HG03571 (cell line): Measurements from ENCODE around the gene PARP14.
A peak's percentile ranks its signal among the peaks of the same experiment; 100 is the strongest.
"Not testable (repeated sequence)": the region's sequence is repeated elsewhere in the genome, so short reads cannot be mapped to it uniquely, and the experiment has no call there.

ENCODE experiments used
- ATAC-seq: cut with Tn5 transposase; IDR thresholded peaks from one replicate; pipeline ENCODE4 v1.9.1; 2021; ENCODE audit not compliant: unreplicated experiment

The PARP14 gene, protein sequence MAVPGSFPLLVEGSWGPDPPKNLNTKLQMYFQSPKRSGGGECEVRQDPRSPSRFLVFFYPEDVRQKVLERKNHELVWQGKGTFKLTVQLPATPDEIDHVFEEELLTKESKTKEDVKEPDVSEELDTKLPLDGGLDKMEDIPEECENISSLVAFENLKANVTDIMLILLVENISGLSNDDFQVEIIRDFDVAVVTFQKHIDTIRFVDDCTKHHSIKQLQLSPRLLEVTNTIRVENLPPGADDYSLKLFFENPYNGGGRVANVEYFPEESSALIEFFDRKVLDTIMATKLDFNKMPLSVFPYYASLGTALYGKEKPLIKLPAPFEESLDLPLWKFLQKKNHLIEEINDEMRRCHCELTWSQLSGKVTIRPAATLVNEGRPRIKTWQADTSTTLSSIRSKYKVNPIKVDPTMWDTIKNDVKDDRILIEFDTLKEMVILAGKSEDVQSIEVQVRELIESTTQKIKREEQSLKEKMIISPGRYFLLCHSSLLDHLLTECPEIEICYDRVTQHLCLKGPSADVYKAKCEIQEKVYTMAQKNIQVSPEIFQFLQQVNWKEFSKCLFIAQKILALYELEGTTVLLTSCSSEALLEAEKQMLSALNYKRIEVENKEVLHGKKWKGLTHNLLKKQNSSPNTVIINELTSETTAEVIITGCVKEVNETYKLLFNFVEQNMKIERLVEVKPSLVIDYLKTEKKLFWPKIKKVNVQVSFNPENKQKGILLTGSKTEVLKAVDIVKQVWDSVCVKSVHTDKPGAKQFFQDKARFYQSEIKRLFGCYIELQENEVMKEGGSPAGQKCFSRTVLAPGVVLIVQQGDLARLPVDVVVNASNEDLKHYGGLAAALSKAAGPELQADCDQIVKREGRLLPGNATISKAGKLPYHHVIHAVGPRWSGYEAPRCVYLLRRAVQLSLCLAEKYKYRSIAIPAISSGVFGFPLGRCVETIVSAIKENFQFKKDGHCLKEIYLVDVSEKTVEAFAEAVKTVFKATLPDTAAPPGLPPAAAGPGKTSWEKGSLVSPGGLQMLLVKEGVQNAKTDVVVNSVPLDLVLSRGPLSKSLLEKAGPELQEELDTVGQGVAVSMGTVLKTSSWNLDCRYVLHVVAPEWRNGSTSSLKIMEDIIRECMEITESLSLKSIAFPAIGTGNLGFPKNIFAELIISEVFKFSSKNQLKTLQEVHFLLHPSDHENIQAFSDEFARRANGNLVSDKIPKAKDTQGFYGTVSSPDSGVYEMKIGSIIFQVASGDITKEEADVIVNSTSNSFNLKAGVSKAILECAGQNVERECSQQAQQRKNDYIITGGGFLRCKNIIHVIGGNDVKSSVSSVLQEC (N-terminal part only)

GRCh38 chr3:122680475-122681283, at the start of gene PARP14:
PARP14 (plus strand) TSS chr3:122680839; CDS start chr3:122680884, 45 bp downstream.
- peak; percentile 34 for ATAC-seq

DNA sequence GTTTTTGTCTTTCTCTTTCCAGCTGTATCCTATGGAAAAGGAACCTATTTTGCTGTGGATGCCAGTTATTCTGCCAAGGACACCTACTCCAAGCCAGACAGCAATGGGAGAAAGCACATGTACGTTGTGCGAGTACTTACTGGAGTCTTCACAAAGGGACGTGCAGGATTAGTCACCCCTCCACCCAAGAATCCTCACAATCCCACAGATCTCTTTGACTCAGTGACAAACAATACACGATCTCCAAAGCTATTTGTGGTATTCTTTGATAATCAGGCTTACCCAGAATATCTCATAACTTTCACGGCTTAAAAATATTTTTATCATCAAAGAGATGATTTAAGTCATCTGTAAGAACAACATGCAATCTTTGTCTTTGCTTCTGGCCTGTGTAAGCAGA, 44.9 kb upstream of the PARP14 start:
- ATAC-seq: no peak

- ATAC-seq: no peak
These were observed 43.9 kb upstream of the PARP14 start for GRCh38 chr3:122636697-122637096.

DNA sequence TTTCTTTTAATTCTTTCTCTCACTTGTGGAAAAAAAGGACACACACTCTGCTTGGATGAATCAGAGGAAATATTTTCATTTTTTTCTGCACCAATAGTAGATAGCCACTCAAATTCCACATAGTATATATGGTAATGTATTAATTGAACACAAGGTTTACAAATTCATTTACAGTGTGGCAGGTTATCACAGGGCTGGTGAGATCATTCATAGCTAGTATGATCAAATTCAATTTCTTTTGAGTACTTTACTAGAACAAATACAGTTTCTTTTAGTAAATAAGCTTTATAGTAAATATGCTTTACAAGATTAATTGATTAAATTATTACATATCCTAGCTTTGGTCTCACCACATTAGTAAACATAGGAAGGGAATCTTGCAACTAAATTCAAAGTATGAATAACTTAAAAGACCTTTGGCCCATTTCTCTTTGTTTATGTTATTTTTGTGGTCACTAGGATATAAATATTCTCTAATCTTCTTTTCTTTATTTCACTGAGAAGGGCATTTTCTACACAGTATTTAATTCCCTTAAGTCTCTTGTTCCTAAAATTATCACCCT, 40.1 kb upstream of the PARP14 start:
- no peak for ATAC-seq

DNA sequence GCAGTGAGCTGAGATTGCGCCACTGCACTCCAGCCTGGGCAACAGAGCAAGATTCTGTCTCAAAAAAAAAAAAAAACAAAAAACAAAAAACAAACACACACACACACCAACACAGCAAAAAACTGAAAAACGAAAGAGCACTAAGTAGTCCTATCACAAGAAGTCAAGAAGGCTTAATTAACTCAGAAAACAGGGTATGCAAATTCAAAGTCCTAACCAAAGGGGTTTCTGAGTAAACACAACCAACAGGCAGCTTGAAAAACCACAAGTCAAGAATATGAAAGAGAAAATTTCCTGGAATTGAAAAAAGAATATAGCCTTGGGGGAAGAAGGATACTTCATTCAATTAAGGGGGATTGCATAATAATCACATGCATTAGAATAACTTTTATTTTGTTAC, 37.7 kb upstream of the PARP14 start:
- ATAC-seq: no peak

DNA sequence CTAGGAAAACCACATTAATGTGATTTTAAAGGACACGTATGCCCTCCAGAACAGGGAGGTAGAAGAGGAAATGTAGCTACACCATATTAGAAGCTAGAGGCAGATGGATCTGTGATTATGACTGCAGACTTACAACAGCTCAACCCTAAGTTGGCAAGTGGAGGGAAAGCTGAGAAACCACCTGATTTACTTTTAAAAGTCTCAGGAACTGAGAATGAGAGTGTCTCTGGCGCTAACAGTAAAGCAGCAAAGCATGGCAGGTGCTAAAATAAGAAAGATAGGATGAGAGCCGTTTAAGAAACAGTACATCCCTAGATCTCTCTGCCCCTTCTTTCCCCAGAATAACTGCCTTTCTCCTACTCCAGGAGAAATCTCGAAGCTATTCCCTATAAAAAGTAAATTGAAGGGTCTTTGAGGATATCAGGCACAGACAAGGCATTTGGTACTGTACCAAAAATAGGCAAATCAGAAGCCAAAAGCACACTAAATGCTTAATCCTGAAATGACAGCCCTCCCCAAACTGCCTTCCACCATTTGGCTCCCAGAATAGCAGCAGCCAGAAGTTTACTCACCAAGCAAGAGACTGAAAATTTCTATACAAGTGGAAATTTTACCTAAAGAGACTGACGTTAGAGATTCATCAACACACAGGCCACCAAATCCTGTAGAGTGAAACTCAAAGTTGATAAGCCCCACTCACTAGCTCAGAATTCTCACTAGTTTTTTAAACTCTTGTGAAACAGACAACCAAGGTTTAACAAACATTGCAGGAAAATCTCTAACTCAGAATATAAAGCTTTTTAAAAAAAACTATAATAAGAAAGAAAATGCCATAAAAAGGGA, 34.3 kb upstream of the PARP14 start:
- no peak for ATAC-seq

DNA sequence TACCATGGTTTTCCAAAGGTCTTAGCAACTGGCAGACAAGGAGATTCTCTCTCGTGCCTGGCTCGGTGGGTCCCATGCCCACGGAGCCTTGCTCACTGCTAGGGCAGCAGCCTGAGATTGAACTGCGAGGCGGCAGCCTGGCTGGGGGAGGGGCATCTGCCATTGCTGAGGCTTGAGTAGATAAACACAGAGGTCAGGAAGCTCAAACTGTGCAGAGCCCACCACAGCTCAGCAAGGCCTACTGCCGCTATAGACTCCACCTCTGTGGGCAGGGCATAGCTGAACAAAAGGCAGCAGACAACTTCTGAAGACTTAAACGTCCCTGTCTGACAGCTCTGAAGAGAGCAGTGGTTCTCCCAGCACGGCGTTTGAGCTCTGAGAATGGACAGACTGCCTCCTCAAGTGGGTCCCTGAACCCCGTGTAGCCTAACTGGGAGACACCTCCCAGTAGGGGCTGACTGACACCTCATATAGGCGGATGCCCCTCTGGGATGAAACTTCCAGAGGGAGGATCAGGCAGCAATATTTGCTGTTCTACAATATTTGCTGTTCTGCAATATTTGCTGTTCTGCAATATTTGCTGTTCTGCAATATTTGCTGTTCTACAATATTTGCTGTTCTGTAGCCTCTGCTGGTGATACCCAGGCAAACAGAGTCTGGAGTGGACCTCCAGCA, 29.3 kb upstream of the PARP14 start:
- not testable (repeated sequence) for ATAC-seq

DNA sequence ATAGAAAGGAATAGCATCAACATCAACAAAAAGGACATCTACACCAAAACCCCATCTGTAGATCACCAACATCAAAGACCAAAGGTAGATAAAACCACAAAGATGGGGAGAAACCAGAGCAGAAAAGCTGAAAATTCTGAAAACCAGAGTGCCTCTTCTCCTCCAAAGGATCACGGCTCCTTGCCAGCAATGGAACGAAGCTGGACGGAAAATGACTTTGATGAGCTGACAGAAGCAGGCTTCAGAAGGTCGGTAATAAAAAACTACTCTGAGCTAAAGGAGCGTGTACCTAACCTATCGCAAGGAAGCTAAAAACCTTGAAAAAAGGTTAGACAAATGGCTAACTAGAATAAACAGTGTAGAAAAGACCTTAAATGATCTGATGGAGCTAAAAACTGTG, 28.7 kb upstream of the PARP14 start:
- not testable (repeated sequence) for ATAC-seq

GRCh38 chr3:122658336-122658735, 22.3 kb upstream of the PARP14 start:
- not testable (repeated sequence) for ATAC-seq

GRCh38 chr3:122660297-122660974, 20.2 kb upstream of the PARP14 start:
- ATAC-seq: no peak

GRCh38 chr3:122661633-122662032, 19.0 kb upstream of the PARP14 start:
- no peak for ATAC-seq

GRCh38 chr3:122662505-122662904, 18.1 kb upstream of the PARP14 start:
- ATAC-seq: no peak

DNA sequence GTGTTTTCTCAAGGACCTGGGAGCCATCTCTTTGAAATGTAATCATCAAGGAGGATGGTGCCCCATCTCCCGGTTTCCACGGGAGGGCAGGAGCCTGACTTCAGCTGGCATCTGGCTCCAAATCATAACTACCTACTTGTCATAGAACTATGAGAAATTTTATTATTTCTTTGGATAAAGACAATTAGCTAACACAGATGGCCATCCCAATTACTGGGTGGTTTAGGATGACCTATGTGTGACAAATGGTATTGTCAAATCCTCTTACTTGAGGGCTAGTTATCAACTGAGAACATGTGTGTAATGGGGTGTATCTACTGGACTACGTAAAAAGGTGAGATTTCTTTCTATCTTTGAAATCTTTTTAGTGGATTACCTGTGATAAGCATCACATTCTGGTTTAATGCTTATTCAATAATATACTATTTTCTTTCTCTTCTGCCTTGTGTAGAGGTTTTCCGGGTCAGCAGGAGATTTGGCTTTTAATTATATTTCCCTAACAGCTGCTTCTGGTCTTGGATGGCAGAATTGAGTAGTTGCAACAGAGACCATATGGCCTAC, 15.3 kb upstream of the PARP14 start:
- ATAC-seq: no peak

DNA sequence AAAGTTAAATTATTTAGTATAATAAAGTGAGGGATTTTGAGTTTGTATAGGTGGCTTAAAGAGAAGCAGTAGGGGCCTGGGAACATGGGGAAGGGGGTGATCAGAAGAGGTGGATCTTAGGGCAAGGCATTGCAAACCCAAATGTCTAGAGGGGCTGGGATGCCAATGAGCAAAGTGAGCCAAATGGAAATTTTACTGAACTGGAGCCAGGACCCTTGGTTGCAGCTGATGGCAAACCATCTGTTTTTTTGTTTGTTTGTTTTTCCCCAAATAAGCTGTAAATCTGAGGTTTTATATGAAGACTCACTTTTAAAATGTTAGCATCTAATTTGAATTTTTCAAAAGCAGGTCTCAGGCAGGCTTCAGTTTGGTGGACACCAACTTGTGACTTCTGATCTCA, 14.8 kb upstream of the PARP14 start:
- ATAC-seq: no peak

DNA sequence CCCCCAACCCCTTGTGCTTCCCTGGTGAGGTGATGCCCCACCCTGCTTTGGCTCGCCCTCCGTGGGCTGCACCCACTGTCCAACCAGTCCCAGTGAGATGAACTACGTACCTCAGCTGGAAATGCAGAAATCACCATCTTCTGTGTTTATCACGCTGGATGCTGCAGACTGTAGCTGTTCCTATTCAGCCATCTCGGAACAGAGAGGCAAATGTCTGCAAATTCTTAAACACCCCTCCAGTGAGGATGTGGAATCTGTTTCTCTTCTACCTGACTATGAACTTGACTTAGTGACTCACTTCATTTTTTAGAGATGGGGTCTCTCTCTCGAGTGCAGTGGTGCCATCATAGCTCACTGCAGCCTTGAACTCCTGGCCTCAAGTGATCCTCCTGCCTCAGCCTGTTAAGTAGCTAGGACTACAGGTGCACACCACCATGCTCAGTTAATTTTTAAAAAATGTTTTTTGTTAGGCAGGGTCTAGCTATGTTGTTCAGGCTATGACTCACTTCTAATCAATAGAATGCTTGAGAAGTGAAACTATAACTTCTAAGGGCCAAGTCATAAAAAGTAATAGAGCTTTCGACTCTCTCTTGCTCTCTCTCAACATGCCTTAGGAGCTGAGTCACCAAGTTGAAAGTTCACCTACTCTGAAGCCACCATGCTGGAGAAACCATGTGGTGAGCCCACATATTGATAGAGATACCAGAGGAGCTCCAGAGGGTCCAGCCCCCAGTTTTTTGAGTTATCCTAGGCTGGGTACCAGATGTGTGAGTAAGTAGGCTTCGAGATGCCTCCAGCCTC, 11.5 kb upstream of the PARP14 start:
- ATAC-seq: peak; percentile 76

DNA sequence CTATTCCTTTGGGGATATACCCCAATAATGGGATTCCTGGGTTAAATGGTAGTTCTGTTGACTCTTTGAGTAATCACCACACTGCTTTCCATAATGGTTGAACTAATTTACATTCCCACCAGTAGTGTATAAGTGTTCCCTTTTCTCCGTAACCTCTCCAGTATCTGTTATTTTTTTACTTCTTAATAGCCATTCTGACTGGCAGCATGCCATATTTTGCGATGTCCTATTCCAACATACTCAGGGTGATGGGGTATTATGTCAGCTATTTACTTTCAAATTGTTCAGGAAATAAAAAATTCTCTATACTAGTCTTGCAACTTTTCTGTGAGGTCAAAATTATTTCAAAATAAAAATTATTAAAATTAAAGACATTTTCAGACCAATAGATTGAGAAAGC, 9.1 kb upstream of the PARP14 start:
- no peak for ATAC-seq

GRCh38 chr3:122674339-122674738, 6.3 kb upstream of the PARP14 start:
- no peak for ATAC-seq
